HG03039 (cell line): Measurements from ENCODE around the gene WDFY2.
"Not testable (repeated sequence)": the region's sequence is repeated elsewhere in the genome, so short reads cannot be mapped to it uniquely, and the experiment has no call there.

Experiments used
- ATAC-seq: cut with Tn5 transposase; IDR thresholded peaks from one replicate; pipeline ENCODE4 v1.9.1; 2021; ENCODE audit warnings: mild to moderate bottlenecking, moderate library complexity; ENCODE audit not compliant: unreplicated experiment

The WDFY2 gene

DNA sequence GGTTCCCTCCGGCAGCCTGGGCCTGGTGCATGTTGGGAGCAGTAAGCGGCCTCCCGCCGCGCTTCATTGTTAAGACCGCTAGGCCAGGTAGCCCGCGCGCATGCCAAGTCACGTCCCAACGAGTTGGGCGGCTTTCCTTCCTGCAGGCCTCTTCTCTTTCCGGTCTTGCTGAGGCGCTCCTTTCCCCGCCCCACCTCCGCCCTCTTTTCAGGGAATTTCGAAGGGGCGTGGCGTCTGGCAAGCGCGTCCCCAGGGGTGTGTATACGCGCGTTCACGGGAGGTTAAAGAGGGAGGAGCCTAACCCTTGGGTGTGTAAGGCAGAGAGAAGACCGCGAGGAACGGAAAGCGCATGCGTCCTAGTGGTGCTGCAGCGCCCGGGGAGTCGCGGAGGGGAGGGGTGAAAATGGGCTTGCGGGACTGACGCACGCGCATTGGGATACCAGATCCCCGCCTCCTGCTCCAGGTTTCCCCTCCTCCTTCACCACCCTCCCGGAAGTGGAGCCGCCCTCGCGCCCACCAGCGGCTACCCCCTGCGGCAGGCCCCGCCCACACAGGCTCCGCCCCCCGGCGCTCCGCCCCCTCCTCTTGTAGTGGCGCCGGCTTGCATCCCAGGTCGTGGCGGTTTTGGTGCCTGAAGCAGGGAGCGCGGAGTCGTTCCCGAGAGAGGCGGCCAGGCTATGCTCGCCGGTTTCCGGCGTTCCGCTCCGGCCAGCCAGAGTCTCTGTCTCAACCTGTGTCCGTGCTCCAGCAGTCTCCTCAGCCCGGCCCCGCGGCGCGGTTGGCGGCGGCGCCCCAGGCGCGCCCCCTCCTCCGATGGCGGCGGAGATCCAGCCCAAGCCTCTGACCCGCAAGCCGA lies at the start of gene WDFY2:
Gene WDFY2 (plus strand): TSS at position 588 of the 856 bp plus-strand sequence. CDS start 226 bp downstream, at position 814.
- peak; percentile 68 for ATAC-seq

DNA sequence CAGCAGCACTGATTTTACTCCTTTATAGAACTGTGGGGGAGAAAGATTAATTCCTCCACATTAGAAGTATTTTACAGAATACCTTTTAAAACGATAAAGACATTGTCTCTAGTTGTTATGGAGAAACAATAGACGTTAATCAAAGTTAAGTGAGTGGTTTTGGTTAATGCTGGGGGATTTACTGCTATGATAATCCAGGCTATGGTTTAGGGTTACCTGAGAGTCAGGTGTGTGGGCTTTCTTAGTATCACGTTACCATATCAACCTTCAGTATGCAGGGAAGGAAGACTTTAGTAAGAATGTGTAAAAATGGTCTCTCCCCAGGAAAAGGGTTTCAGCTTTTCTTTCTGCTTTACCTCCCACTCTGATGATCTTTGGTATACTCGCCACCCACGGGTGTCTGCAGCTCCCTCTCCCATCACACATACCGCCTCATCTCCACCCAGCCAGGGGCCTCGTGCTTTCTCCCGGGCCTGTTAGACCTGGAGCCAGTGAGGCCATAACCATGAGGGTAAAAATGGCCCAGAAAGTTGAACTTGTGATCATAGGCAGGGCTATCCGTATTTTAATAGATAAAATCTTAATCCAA lies 45.6 kb upstream of the WDFY2 start:
- ATAC-seq = no peak

DNA sequence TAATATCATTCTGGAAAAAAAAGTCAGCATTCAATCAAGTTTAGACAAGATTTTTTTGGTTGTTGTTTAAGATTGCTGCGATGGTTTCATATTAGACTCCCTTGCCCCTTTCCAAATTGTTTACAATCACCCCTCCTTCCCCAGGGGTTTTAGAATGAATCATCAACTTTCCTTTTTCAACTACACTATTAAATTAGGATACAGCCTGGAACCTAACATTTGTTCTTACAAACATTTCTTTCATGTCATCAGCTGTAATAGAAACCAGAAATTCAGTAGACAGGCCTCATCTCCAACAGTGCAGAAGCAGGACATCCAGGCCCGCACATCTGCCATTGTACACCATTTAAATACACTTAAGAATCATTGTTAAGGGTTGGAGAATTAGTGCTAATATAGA lies 44.4 kb upstream of the WDFY2 start:
- no peak for ATAC-seq

GRCh38 chr13:51541037-51541436 lies 43.2 kb upstream of the WDFY2 start:
- no peak for ATAC-seq

DNA sequence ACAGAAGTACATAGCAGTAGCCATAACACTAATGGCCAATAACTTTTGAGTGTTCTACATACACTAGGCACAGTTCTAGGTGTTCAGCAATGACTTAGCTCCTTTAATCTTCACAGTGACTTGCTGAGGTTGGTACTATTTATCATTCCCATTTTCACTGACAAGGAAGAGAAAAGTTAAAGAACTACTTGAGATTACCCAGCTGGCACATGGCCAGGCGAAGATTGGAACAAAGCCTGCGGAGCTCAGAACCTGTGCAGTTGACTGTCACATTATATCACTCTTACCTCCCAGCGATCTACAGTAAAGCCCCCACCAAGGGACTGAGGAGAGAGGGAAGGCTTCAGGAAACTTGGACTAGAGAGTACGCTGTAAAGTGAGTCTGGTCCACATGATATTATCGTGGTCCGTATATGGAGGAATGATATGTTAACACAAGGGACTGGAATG lies 42.4 kb upstream of the WDFY2 start:
- no peak for ATAC-seq

DNA sequence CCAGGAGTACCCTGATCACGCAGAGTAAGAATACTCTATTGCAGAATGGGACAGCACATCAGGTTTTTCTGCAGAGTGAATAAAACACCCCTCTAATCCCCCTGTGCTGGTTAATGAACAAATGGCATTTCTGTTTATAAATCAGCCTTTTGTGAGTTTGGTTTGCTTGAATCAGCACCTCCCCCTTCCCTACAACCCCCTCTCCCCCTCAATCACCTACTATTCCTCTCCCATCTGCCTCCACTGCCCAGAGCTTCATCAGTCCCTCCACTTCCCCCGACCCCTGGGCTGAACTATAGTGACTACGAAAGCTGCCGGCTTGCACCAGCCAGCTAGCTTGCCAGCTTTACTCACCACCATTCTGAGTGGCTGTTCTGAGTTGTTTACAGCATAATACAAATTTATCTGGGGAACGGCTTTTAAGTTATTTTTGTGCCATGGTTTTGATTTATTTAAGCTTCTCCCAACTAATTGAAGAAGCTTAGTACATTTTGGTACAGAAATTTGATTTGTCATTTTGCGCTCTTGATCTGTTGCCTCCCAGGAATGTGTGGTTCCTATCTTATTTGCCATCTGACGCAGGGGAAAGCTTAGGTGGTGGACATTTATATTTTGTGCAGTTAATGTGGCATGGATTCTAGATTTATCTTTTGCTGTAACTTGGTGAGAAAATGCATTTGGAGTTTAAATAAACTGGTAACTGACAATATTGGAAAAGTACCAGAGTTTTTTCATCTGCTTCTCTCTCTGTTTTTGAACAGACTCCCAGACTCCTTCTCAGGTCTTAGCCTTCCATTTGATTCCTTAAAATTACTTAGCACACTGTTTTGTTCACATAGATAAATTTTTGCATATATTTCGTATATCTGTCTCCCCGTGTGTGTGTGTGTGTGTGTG lies 41.7 kb upstream of the WDFY2 start:
- ATAC-seq = no peak

DNA sequence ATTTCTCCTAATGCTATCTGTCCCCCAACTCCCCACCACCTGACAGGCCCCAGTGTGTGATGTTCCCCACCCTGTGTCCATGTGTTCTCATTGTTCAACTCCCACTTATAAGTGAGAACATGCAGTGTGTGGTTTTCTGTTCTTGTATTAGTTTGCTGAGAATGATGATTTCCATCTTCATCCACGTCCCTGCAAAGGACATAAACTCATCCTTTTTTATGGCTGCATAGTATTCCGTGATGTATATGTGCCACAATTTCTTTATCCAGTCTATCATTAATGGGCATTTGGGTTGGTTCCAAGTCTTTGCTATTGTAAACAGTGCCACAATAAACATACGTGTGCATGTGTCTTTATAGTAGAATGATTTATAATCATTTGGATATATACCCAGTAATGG lies 38.8 kb upstream of the WDFY2 start:
- ATAC-seq = not testable (repeated sequence)

DNA sequence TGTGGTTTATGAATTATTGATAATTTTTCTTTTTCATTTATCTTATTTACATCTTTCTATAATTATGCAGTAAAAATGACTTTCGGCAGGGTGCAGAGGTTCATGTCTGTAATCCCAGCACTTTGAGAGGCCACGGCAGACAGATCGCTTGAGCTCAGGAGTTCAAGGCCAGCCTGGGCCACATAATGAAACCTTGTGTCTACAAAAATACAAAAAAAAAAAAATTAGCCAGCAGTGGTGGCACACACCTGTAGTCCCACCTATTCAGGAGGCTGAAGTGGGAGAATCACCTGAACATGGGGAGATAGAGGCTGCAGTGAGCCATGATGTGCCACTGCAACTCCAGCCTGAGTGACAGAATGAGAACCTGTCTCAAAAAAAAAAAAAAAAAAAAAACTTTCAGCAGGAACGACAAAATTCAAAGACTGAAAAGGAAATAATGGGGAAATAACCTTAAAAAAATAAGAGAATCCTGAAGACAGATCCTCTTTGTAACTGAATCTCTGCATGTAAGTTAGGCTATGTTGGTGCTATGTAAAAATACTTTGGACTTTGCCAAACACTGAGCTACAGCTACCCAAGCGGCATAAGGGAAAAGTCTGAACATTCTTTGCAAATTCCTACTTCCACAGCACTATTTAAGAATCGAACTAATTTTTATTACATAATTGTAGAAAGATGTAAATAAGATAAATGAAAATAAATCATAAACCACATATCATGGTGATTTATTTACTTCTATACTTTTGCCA lies 36.7 kb upstream of the WDFY2 start:
- ATAC-seq = no peak

GRCh38 chr13:51549050-51549449 lies 35.2 kb upstream of the WDFY2 start:
- peak; percentile 81 for ATAC-seq

DNA sequence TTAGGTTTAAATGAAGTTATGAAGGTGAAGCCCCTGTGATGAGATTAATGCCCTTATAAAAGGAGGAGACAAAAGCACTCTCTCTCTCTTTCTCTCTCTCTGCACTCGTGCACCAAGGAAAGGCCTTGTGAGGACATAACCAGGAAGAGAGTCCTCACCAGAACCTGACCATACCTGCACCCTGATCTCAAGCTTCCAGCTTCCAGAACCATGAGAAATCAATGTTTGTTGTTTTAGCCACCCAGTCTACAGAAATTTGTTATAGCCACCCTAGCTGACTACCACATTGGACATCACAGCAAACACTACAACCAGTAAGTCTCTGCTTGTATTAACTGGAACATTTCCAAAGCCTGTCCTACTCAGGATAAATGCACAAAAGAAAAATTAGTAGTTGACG lies 34.7 kb upstream of the WDFY2 start:
- ATAC-seq = no peak

DNA sequence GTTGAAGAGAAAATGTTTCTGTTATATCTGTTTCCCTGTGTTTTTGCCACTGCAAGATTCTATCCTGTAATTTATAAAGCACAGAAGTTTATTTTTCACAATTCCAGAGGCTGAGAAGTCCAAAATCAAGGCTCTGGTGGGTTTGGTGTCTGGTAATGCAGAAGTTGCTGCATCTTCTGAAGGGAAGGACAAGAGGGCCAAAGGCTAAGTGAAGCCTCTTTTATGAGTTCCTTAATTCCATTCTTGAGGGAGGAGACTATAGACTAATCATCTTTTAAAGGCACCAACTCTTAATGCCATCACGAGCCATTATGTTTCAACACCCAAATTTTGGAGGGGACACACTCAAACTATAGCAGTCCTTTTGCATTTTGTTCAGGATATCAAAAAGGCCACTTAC lies 34.1 kb upstream of the WDFY2 start:
- no peak for ATAC-seq

DNA sequence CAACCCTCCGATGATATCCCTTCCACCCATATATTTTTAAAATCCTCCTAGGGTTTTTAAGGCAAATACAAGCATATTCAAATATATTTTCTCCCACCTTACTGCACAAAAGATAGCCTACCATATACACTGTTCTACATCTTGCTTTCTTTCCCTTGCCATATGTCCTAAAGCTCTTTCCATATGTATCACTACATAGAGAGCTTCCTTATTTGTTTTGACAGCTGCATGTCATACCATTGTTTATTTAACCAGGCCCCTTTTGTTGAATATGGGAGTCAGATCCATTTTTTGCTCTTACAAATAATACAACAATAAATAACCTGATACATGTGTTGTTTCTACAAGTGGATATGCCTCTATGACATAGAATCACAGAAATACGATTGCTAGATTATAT lies 32.8 kb upstream of the WDFY2 start:
- no peak for ATAC-seq

GRCh38 chr13:51552027-51552426 lies 32.2 kb upstream of the WDFY2 start:
- ATAC-seq = no peak

DNA sequence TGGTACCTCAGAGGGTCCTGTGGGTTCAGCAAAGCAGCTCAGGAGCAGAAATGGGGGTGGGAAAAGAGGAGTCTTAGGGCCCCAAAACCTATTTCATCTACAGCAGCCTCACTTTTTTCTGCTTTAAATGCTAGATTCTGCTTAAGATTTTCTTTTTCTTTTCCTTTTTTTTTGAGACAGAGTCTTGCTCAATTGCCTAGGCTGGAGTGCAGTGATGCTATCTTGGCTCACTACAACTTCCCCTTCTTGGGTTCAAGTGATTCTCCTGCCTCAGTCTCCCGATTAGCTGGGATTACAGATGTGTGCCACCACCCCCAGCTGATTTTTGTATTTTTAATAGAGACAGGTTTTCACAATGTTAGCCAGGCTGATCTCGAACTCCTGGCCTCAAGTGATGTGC lies 30.7 kb upstream of the WDFY2 start:
- ATAC-seq = no peak

GRCh38 chr13:51556740-51557139 lies 27.5 kb upstream of the WDFY2 start:
- ATAC-seq = no peak

- no peak for ATAC-seq
Measured at GRCh38 chr13:51557438-51557837, 26.8 kb upstream of the WDFY2 start.

GRCh38 chr13:51557875-51558612 lies 26.2 kb upstream of the WDFY2 start:
- no peak for ATAC-seq

GRCh38 chr13:51559946-51560735 lies 24.1 kb upstream of the WDFY2 start:
- ATAC-seq = no peak

GRCh38 chr13:51562011-51562671 lies 22.1 kb upstream of the WDFY2 start:
- peak; percentile 78 for ATAC-seq
